ENCODE measurements around the gene NFATC2. TPM values are rescaled to one million over a fixed set of nuclear protein-coding genes. Genes with fewer than 3 reads are reported as not detected.
A peak's percentile ranks its signal among the peaks of the same experiment; 100 is the strongest.
"Not testable (repeated sequence)": the region's sequence is repeated elsewhere in the genome, so short reads cannot be mapped to it uniquely, and the experiment has no call there.

The NFATC2 gene
- total RNA-seq, 4 donors from 2014 or later: 4.4 to 38.0 (median 13.6) TPM

- Histone ChIP-seq H3K36me3 (no peaks in the 10 kb centered on the region), H3K4me1 (peaks cover 0 to 14% (median 0%) of the 10 kb centered on the region in 4 donors), H3K27ac (peak overlapping the region in 1 of 4 donors; percentile 57), H3K9me3 (no peaks in the 10 kb centered on the region), H3K4me3 (peak overlapping the region in 1 of 4 donors; percentile 9), H3K27me3 (no peaks in the 10 kb centered on the region)
- TF ChIP-seq POLR2A (IDR thresholded peaks at IDR 0.05): no peak
- TF ChIP-seq, protein P1, sequence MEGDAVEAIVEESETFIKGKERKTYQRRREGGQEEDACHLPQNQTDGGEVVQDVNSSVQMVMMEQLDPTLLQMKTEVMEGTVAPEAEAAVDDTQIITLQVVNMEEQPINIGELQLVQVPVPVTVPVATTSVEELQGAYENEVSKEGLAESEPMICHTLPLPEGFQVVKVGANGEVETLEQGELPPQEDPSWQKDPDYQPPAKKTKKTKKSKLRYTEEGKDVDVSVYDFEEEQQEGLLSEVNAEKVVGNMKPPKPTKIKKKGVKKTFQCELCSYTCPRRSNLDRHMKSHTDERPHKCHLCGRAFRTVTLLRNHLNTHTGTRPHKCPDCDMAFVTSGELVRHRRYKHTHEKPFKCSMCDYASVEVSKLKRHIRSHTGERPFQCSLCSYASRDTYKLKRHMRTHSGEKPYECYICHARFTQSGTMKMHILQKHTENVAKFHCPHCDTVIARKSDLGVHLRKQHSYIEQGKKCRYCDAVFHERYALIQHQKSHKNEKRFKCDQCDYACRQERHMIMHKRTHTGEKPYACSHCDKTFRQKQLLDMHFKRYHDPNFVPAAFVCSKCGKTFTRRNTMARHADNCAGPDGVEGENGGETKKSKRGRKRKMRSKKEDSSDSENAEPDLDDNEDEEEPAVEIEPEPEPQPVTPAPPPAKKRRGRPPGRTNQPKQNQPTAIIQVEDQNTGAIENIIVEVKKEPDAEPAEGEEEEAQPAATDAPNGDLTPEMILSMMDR (IDR thresholded peaks at IDR 0.05): no peak
- DNase-seq: no peak
Observed at GRCh38 chr20:51480507-51481270, 61.8 kb downstream of the NFATC2 start.

DNA sequence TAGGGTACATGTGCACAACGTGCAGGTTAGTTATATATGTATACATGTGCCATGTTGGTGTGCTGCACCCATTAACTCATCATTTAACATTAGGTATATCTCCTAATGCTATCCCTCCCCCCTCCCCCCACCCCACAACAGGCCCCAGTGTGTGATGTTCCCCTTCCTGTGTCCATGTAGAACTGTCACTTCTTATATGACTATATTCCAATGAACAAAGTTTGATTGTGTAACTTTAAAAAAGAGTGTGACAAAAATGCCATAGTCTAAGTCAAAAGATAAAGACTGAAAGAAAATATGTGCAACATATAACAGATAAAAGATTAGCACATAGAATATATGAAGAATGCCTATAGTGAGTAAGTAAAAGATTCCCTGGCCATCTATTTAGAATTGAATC is 66.4 kb downstream of the NFATC2 start:
- H3K36me3 ChIP-seq: peaks cover 0 to 19% (median 0%) of the 10 kb centered on the region in 3 donors
- not testable (repeated sequence) for H3K27me3 ChIP-seq, H3K4me3 ChIP-seq, H3K27ac ChIP-seq, H3K9me3 ChIP-seq, DNase-seq, H3K4me1 ChIP-seq

GRCh38 chr20:51473771-51474170 is 68.7 kb downstream of the NFATC2 start:
- Histone ChIP-seq H3K4me1 (no peaks in the 10 kb centered on the region), H3K27me3 (no peaks in the 10 kb centered on the region), H3K4me3 (no peak overlapping the region), H3K9me3 (no peaks in the 10 kb centered on the region), H3K36me3 (peaks cover 0 to 19% (median 0%) of the 10 kb centered on the region in 3 donors), H3K27ac (no peak overlapping the region)
- no peak for TF ChIP-seq POLR2A (IDR thresholded peaks at IDR 0.05)
- TF ChIP-seq, protein P1 (IDR thresholded peaks at IDR 0.05): no peak
- DNase-seq: no peak

- H3K36me3 ChIP-seq: peaks cover 0 to 19% (median 0%) of the 10 kb centered on the region in 3 donors
- H3K9me3 ChIP-seq: no peaks in the 10 kb centered on the region
- TF ChIP-seq, protein P1 (IDR thresholded peaks at IDR 0.05): no peak
- TF ChIP-seq POLR2A (IDR thresholded peaks at IDR 0.05): no peak
- no peaks in the 10 kb centered on the region for H3K4me1 ChIP-seq
- no peaks in the 10 kb centered on the region for H3K27me3 ChIP-seq
- H3K4me3 ChIP-seq: no peak overlapping the region
- no peak for DNase-seq
- no peak overlapping the region for H3K27ac ChIP-seq
Observed at GRCh38 chr20:51473256-51473655, 69.3 kb downstream of the NFATC2 start.

DNA sequence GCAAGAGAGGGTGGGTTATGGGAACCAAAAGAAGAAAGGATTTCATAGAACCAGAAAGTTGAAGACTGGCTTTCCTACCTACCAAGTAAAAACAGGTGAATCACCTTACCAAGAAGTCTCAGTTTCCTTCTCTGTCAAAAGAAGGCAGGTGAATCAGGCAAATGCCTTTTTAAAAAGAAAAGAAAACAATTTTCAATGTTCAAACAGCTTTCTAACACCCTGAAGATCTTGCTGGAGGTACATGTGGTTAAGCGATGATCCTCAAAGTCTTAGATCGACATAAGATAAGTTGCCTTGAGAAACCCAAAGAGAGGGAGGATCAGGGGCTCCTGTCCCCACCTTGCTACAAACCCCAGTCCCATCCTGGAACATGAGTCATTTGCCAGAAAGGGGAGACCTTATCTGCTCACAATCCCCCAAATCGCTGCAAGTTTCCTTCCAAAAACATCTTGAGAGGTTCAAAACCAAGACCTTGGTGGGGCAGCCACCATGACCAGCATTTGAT is 71.6 kb downstream of the NFATC2 start:
- Histone ChIP-seq H3K36me3 (peaks cover 0 to 19% (median 0%) of the 10 kb centered on the region in 3 donors), H3K27ac (no peak overlapping the region)

GRCh38 chr20:51470499-51470820 is 72.1 kb downstream of the NFATC2 start:
- no peak overlapping the region for H3K4me3 ChIP-seq
- no peak for TF ChIP-seq POLR2A (IDR thresholded peaks at IDR 0.05)
- TF ChIP-seq, protein P1 (IDR thresholded peaks at IDR 0.05): no peak
- H3K9me3 ChIP-seq: no peaks in the 10 kb centered on the region
- H3K27me3 ChIP-seq: no peaks in the 10 kb centered on the region
- peaks cover 0 to 19% (median 0%) of the 10 kb centered on the region in 3 donors for H3K36me3 ChIP-seq
- H3K27ac ChIP-seq: no peak overlapping the region
- no peak for DNase-seq
- H3K4me1 ChIP-seq: no peaks in the 10 kb centered on the region

More for the DNA sequence above, 71.6 kb downstream of the NFATC2 start:
- no peaks in the 10 kb centered on the region for H3K4me1 ChIP-seq
- H3K9me3 ChIP-seq: no peaks in the 10 kb centered on the region
- no peaks in the 10 kb centered on the region for H3K27me3 ChIP-seq
- no peak overlapping the region for H3K4me3 ChIP-seq
- no peak for TF ChIP-seq POLR2A (IDR thresholded peaks at IDR 0.05)
- TF ChIP-seq, protein P1 (IDR thresholded peaks at IDR 0.05): no peak
- DNase-seq: no peak

Data from Peyer's patch (tissue), 4 donors.